HepG2 (cell line): ENCODE measurements around the gene SERTAD1. TPM values are rescaled to one million over a fixed set of nuclear protein-coding genes. Genes with fewer than 3 reads are reported as not detected.

Experiments
- ATAC-seq: fragments of 200-7000 bp; cut with Tn5 transposase; 3 replicates; pipeline ENCODE4 v1.9.1; 2020; ENCODE audit warnings: mild to moderate bottlenecking, moderate library complexity
- BruUV-seq: library from RNA; stranded (reverse); fragments of 400-500 nt; replicated peaks from 2 replicates; lab custom pipeline; 2021; lab: Mats Ljungman, UMichigan
- CTCF ChIA-PET: fragments of 300-600 bp; formaldehyde crosslinking; extraction: SDS; loops from one replicate; lab custom pipeline; 2021; ENCODE audit warnings: low total read pairs, inconsistent platforms, low intra/inter-chr PET ratio; lab: Yijun Ruan, JAX
- POLR2A ChIA-PET: fragments of 350-600 bp; sonication (Branson Sonifier 250); formaldehyde crosslinking; loops from one replicate; lab custom pipeline; 2020; ENCODE audit warnings: antibody characterized with exemption, inconsistent platforms; lab: Yijun Ruan, JAX
- DNase-seq: peaks from one replicate; pipeline ENCODE4 v3.0.0-alpha.2; 2015; ENCODE audit warnings: low spot score
- FAIRE-seq: peaks from 3 replicates; lab custom pipeline; 2011; peaks lifted over from hg19 to GRCh38; lab: Jason Lieb, UNC
- H2AFZ ChIP-seq: one replicate; pipeline ENCODE4 v1.6.1; 2011; ENCODE audit warnings: low read length, inconsistent platforms
- H3K27ac ChIP-seq: fragments of 300-600 bp; 3 replicates; pipeline ENCODE4 v1.8.0; 2011; ENCODE audit warnings: mixed run types, mild to moderate bottlenecking, mixed read lengths, low read length, inconsistent platforms; ENCODE audit not compliant: insufficient read depth; ENCODE audit errors: extremely low read length
- H3K27me3 ChIP-seq, 2 experiments: fragments of 200-600 bp in 1 of 2; 2 replicates in 1 of 2; 3 replicates in 1 of 2; pipeline versions ENCODE4 v1.6.0 to v1.8.0; 2011; ENCODE audit warnings: low read length in 2 of 2, mild to moderate bottlenecking in 2 of 2, moderate library complexity in 2 of 2, inconsistent platforms in 1 of 2; ENCODE audit not compliant: insufficient read depth in 2 of 2, control insufficient read depth in 1 of 2
- H3K36me3 ChIP-seq, 2 experiments: fragments of 200-600 bp in 1 of 2; replicated peaks in 1 of 2; 2 replicates in 1 of 2; 3 replicates in 1 of 2; pipeline versions ENCODE4 v1.5.1 to v1.8.0; 2011; ENCODE audit warnings: low read length in 2 of 2, inconsistent platforms in 1 of 2; ENCODE audit not compliant: insufficient read depth in 2 of 2, control insufficient read depth in 1 of 2
- H3K4me1 ChIP-seq: 2 replicates; pipeline ENCODE4 v1.5.1; 2012; ENCODE audit warnings: low read length, inconsistent platforms; ENCODE audit not compliant: insufficient read depth
- H3K4me2 ChIP-seq: 2 replicates; pipeline ENCODE4 v1.6.0; 2011; ENCODE audit warnings: low read depth, low read length, inconsistent platforms
- H3K4me3 ChIP-seq, 3 experiments: fragments of 200-600 bp in 1 of 3; sonication (generic), shearing (Covaris generic) in 1 of 3; replicated peaks in 1 of 3; 2 replicates each; pipeline ENCODE4 v1.5.1; 2011 to 2016; ENCODE audit warnings: low read length in 3 of 3, inconsistent platforms in 2 of 3, low read depth in 2 of 3, mild to moderate bottlenecking in 2 of 3, control low read depth in 1 of 3, mixed read lengths in 1 of 3; ENCODE audit not compliant: insufficient read depth in 1 of 3
- H3K79me2 ChIP-seq: one replicate; pipeline ENCODE4 v1.6.1; 2011; ENCODE audit warnings: low read length, inconsistent platforms; ENCODE audit not compliant: insufficient read depth
- H3K9ac ChIP-seq: 2 replicates; pipeline ENCODE4 v1.6.0; 2011; ENCODE audit warnings: mild to moderate bottlenecking, low read depth, low read length, inconsistent platforms; ENCODE audit not compliant: insufficient read depth
- H3K9me3 ChIP-seq: 2 replicates; pipeline ENCODE4 v1.5.1; 2012; ENCODE audit warnings: mild to moderate bottlenecking, low read length
- H4K20me1 ChIP-seq: 2 replicates; pipeline ENCODE4 v1.6.0; 2011; ENCODE audit warnings: inconsistent platforms, mild to moderate bottlenecking, low read length, moderate library complexity; ENCODE audit not compliant: insufficient read depth
- DNMT1 ChIP-seq: sonication (generic); formaldehyde crosslinking; IDR thresholded peaks from 2 replicates; pipeline ENCODE4 v1.5.1; 2020; ENCODE audit warnings: mild to moderate bottlenecking, missing genetic modification reagents
- ELF3 ChIP-seq: IDR thresholded peaks from 2 replicates; pipeline ENCODE4 v1.6.1; 2016; ENCODE audit warnings: missing genetic modification reagents, missing compliant biosample characterization
- HOXA9 ChIP-seq: sonication (generic); formaldehyde crosslinking; IDR thresholded peaks from 2 replicates; pipeline ENCODE4 v1.8.1; 2022; ENCODE audit warnings: missing genetic modification reagents, mild to moderate bottlenecking, moderate library complexity, borderline replicate concordance
- NR0B2 ChIP-seq: sonication (generic); formaldehyde crosslinking; IDR thresholded peaks from 2 replicates; pipeline ENCODE4 v1.4.0; 2020; ENCODE audit warnings: mild to moderate bottlenecking, missing genetic modification reagents
- POGZ ChIP-seq: sonication (generic); formaldehyde crosslinking; IDR thresholded peaks from 2 replicates; pipeline ENCODE4 v1.4.0; 2020; ENCODE audit warnings: mild to moderate bottlenecking, missing genetic modification reagents
- PRMT3 ChIP-seq: sonication (generic); formaldehyde crosslinking; IDR thresholded peaks from 2 replicates; pipeline ENCODE4 v1.8.1; 2022; ENCODE audit warnings: low read depth, mild to moderate bottlenecking, moderate library complexity, missing genetic modification reagents, borderline replicate concordance
- RAD51 ChIP-seq: fragments of 450-650 bp; IDR thresholded peaks from 2 replicates; pipeline ENCODE4 v1.6.1; 2016; ENCODE audit warnings: borderline replicate concordance
- TAF1 ChIP-seq: sonication (generic); formaldehyde crosslinking; IDR thresholded peaks from 2 replicates; pipeline ENCODE4 v1.4.0; 2020; ENCODE audit warnings: missing genetic modification reagents
- ZBTB38 ChIP-seq: sonication (generic); formaldehyde crosslinking; IDR thresholded peaks from 2 replicates; pipeline ENCODE4 v1.5.1; 2020; ENCODE audit warnings: mild to moderate bottlenecking, missing genetic modification reagents
- ZFAT ChIP-seq: sonication (generic); formaldehyde crosslinking; conservative IDR thresholded peaks from 2 replicates; pipeline ENCODE4 v1.8.1; 2023; ENCODE audit warnings: missing genetic modification reagents, inconsistent platforms
- ZHX1 ChIP-seq: sonication (generic); formaldehyde crosslinking; IDR thresholded peaks from 2 replicates; pipeline ENCODE4 v1.8.1; 2022; ENCODE audit warnings: low read depth, mild to moderate bottlenecking, missing genetic modification reagents
- ZNF121 ChIP-seq: sonication (generic); formaldehyde crosslinking; IDR thresholded peaks from 2 replicates; pipeline ENCODE4 v1.5.0; 2020; ENCODE audit warnings: mild to moderate bottlenecking, missing genetic modification reagents
- ZNF136 ChIP-seq: sonication (generic); formaldehyde crosslinking; IDR thresholded peaks from 2 replicates; pipeline ENCODE4 v1.8.1; 2022; ENCODE audit warnings: low read depth, mild to moderate bottlenecking, moderate library complexity, missing genetic modification reagents
- ZNF326 ChIP-seq: sonication (generic); formaldehyde crosslinking; IDR thresholded peaks from 2 replicates; pipeline ENCODE4 v1.4.0; 2020; ENCODE audit warnings: missing genetic modification reagents, borderline replicate concordance
- ZNF605 ChIP-seq: sonication (generic); formaldehyde crosslinking; IDR thresholded peaks from 2 replicates; pipeline ENCODE4 v1.8.0; 2022; ENCODE audit warnings: mild to moderate bottlenecking, missing genetic modification reagents
- ZNF629 ChIP-seq: sonication (generic); formaldehyde crosslinking; conservative IDR thresholded peaks from 2 replicates; pipeline ENCODE4 v1.5.0; 2020; ENCODE audit warnings: missing genetic modification reagents
- ZNF644 ChIP-seq: IDR thresholded peaks from 2 replicates; pipeline ENCODE4 v1.6.1; 2016; ENCODE audit warnings: low read depth
- WGBS: methylation state at CpG from one replicate; pipeline ENCODE4 v1.1.6; 2017; ENCODE audit warnings: low lambda C conversion rate; 5-methylcytosine and 5-hydroxymethylcytosine counted together
- in situ Hi-C: cut with HindIII; loops from 2 replicates; pipeline ENCODE4 v1.10.0; 2017; ENCODE audit warnings: low pct_unique_long_range_greater_than_20kb; ENCODE audit not compliant: extremely low pct_ligation_motif_present
- intact Hi-C: fragments of 100-400 bp; cut with micrococcal nuclease; formaldehyde crosslinking; loops from one replicate; pipeline ENCODE4 v1.10.0; 2022; ENCODE audit not compliant: unreplicated experiment
- polyA plus RNA-seq, 8 experiments: library from polyadenylated mRNA; depleted of rRNA in 3 of 8; stranded (reverse) in 7 of 8; unstranded in 1 of 8; fragments of >200 nt; fragmentation: Illumina TruSeq in 4 of 8; extraction: Trizol in 4 of 8; gene quantifications; 2 replicates each; pipeline versions ENCODE4 v1.2.1 to v1.2.3, GENCODE V29; 2011 to 2016; ENCODE audit warnings: low read depth in 4 of 8, missing spikeins in 1 of 8, mixed read lengths in 1 of 8; ENCODE audit not compliant: insufficient read depth in 1 of 8
- total RNA-seq, 5 experiments: library from RNA; depleted of rRNA; stranded (reverse); fragments of >200 nt; fragmentation: Illumina TruSeq; extraction: Trizol; gene quantifications; 2 replicates each; pipeline ENCODE4 v1.2.3, GENCODE V29; 2016; ENCODE audit warnings: low read depth in 1 of 5
- TF ChIP-seq, protein P1 (sequence below): sonication (generic); formaldehyde crosslinking; IDR thresholded peaks from 2 replicates; pipeline ENCODE4 v1.9.0; 2021; ENCODE audit warnings: missing genetic modification reagents, borderline replicate concordance
- TF ChIP-seq, protein P2 (sequence below): IDR thresholded peaks from 2 replicates; pipeline ENCODE4 v1.6.1; 2016; ENCODE audit warnings: low read depth, borderline replicate concordance

The SERTAD1 gene
- total and polyA plus RNA-seq, 2 of the 13 experiments (the other 11 are each of a cell fraction or from before 2014, with no cell fraction given) = 4.3 to 4.5 TPM

- TF ChIP-seq ZHX1 (CRISPR knock-in tag) = no peak
- TF ChIP-seq, protein P1, sequence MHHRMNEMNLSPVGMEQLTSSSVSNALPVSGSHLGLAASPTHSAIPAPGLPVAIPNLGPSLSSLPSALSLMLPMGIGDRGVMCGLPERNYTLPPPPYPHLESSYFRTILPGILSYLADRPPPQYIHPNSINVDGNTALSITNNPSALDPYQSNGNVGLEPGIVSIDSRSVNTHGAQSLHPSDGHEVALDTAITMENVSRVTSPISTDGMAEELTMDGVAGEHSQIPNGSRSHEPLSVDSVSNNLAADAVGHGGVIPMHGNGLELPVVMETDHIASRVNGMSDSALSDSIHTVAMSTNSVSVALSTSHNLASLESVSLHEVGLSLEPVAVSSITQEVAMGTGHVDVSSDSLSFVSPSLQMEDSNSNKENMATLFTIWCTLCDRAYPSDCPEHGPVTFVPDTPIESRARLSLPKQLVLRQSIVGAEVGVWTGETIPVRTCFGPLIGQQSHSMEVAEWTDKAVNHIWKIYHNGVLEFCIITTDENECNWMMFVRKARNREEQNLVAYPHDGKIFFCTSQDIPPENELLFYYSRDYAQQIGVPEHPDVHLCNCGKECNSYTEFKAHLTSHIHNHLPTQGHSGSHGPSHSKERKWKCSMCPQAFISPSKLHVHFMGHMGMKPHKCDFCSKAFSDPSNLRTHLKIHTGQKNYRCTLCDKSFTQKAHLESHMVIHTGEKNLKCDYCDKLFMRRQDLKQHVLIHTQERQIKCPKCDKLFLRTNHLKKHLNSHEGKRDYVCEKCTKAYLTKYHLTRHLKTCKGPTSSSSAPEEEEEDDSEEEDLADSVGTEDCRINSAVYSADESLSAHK = no peak
Observed at GRCh38 chr19:40461669-40462221, 36.0 kb upstream of the SERTAD1 start (continued).

DNA sequence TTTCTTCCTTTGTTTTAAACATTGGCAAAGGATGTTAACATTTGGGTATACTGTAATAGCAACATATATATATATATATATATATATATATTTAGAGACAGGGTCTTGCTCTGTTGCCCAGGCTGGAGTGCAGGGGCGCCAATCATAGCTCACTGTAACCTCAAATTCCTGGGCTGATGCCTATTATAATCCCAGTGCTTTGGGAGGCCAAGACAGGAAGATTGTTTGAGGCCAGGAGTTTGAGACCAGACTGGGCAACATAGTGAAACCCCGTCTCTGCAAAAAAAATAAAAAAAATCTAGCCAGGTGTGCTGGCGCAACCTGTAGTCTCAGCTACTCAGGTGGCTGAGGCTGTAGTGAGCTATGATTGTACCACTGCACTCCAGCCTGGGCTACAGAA, 34.4 kb upstream of the SERTAD1 start:
- H3K4me1 ChIP-seq = peaks cover 40% of the 10 kb centered on the region
- ChIA-PET CTCF (no interaction called here), POLR2A (interaction anchor here (1.0 kb wide), 1 partner anchor 19 kb away, joined by 3 read pairs; no protein-coding TSS in a partner anchor)
- 0 out of 5 replicates have a peak, but pooled peaks cover 0 to 2% of the 10 kb centered on the region in 2 experiments for H3K36me3 ChIP-seq
- H3K27me3 ChIP-seq = no peaks in the 10 kb centered on the region; a peak in 1 of 5 replicates
- H3K27ac ChIP-seq = no peak overlapping the region
- H4K20me1 ChIP-seq = no peaks in the 10 kb centered on the region
- H2AFZ ChIP-seq = no peak overlapping the region
- intact Hi-C loops (loop anchor here (10.0 kb wide), 1 partner anchor 65 kb away; no protein-coding TSS in a partner anchor), in situ Hi-C loops (no loop called here)
- DNase-seq (no peak), ATAC-seq (no peak), FAIRE-seq (no peak)
- no peak overlapping the region for H3K4me2 ChIP-seq
- no TSS peak for BruUV-seq
- H3K9ac ChIP-seq = no peak overlapping the region
- H3K4me3 ChIP-seq = no peak overlapping the region
- H3K79me2 ChIP-seq = no peaks in the 10 kb centered on the region
- no peaks in the 10 kb centered on the region for H3K9me3 ChIP-seq
- WGBS = 99% methylated on average over 3 of the region's 3 CpGs
- no peak for TF ChIP-seq ZNF326
- no peak for TF ChIP-seq ZNF605 (CRISPR knock-in tag)
- TF ChIP-seq RAD51 = no peak
- no peak for TF ChIP-seq HOXA9 (CRISPR knock-in tag)
- TF ChIP-seq ELF3 (CRISPR knock-in tag) = no peak
- TF ChIP-seq ZNF629 = no peak
- TF ChIP-seq DNMT1 (CRISPR knock-in tag) = no peak
- no peak for TF ChIP-seq ZNF121 (CRISPR knock-in tag)
- TF ChIP-seq ZFAT = no peak
- TF ChIP-seq ZNF644 = no peak
- no peak for TF ChIP-seq PRMT3
- no peak for TF ChIP-seq NR0B2 (CRISPR knock-in tag)
- TF ChIP-seq POGZ (CRISPR knock-in tag) = no peak
- TF ChIP-seq, protein P2, sequence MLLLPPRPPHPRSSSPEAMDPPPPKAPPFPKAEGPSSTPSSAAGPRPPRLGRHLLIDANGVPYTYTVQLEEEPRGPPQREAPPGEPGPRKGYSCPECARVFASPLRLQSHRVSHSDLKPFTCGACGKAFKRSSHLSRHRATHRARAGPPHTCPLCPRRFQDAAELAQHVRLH (CRISPR knock-in tag) = no peak
- no peak for TF ChIP-seq TAF1 (CRISPR knock-in tag)
- no peak for TF ChIP-seq ZBTB38 (CRISPR knock-in tag)
- no peak for TF ChIP-seq ZNF136
